H1 (cell line): ENCODE data around the gene BRSK2. TPM values are rescaled to one million over a fixed set of nuclear protein-coding genes. Genes with fewer than 3 reads are reported as not detected.

Source experiments
- CTCF ChIA-PET: fragments of 300-600 bp; sonication (Branson Sonifier 250); formaldehyde crosslinking; loops from one replicate; lab custom pipeline; 2021; ENCODE audit not compliant: partially characterized antibody; lab: Charles Lee
- POLR2A ChIA-PET: fragments of 300-600 bp; sonication (Branson Sonifier 250); formaldehyde crosslinking; loops from one replicate; lab custom pipeline; 2021; ENCODE audit warnings: inconsistent platforms; ENCODE audit not compliant: partially characterized antibody; lab: Charles Lee
- DNase-seq, 2 experiments: peaks; one replicate each; pipeline versions ENCODE4 v3.0.0 to v3.0.0-alpha.2; 2010 to 2022; ENCODE audit warnings: low spot score in 2 of 2, low read depth in 1 of 2, mixed read lengths in 1 of 2
- FAIRE-seq: peaks from 2 replicates; lab custom pipeline; 2011; peaks lifted over from hg19 to GRCh38; lab: Jason Lieb, UNC
- H2AFZ ChIP-seq: 2 replicates; pipeline ENCODE4 v1.8.1; 2012; ENCODE audit warnings: low read length, inconsistent platforms
- H2AK5ac ChIP-seq: 2 replicates; pipeline ENCODE4 v1.6.1; 2013; ENCODE audit warnings: low read depth, low read length
- H2BK120ac ChIP-seq: replicated peaks from 2 replicates; pipeline ENCODE3; 2013; ENCODE audit warnings: low read depth, low read length, inconsistent platforms
- H2BK12ac ChIP-seq: 2 replicates; pipeline ENCODE4 v1.6.1; 2013; ENCODE audit warnings: low read depth, low read length
- H2BK15ac ChIP-seq: 2 replicates; pipeline ENCODE4 v1.6.1; 2013; ENCODE audit warnings: low read length
- H2BK20ac ChIP-seq: 2 replicates; pipeline ENCODE4 v1.6.1; 2013; ENCODE audit warnings: low read length
- H2BK5ac ChIP-seq: 2 replicates; pipeline ENCODE4 v1.6.1; 2013; ENCODE audit warnings: low read depth, low read length
- H3K14ac ChIP-seq: 2 replicates; pipeline ENCODE4 v1.6.1; 2013; ENCODE audit warnings: inconsistent platforms; ENCODE audit not compliant: insufficient read length
- H3K18ac ChIP-seq: 2 replicates; pipeline ENCODE4 v1.6.1; 2013; ENCODE audit warnings: low read length; ENCODE audit errors: extremely low read depth
- H3K23ac ChIP-seq: 2 replicates; pipeline ENCODE4 v1.6.1; 2013; ENCODE audit warnings: inconsistent platforms; ENCODE audit not compliant: insufficient read length
- H3K23me2 ChIP-seq: 2 replicates; pipeline ENCODE4 v1.6.1; 2013; ENCODE audit warnings: low read depth, low read length
- H3K27ac ChIP-seq: 2 replicates; pipeline ENCODE4 v1.6.1; 2011; ENCODE audit warnings: low read depth, low read length, inconsistent platforms
- H3K27me3 ChIP-seq, 4 experiments: replicated peaks in 1 of 4; 1 replicate in 1 of 4; 2 replicates in 3 of 4; pipeline versions ENCODE4 v1.6.1 to v1.8.1; 2011 to 2013; ENCODE audit warnings: low read length in 3 of 4, mild to moderate bottlenecking in 3 of 4, inconsistent platforms in 2 of 4, mixed read lengths in 2 of 4, moderate library complexity in 1 of 4; ENCODE audit not compliant: control insufficient read depth in 3 of 4, insufficient read depth in 3 of 4; ENCODE audit errors: extremely low read depth in 1 of 4
- H3K36me3 ChIP-seq, 4 experiments: 2 replicates each; pipeline versions ENCODE4 v1.6.1 to v1.8.1; 2011 to 2013; ENCODE audit warnings: mild to moderate bottlenecking in 4 of 4, low read length in 3 of 4, moderate library complexity in 2 of 4, control low read depth in 1 of 4, inconsistent platforms in 1 of 4; ENCODE audit not compliant: insufficient read depth in 4 of 4, control insufficient read depth in 2 of 4
- H3K4ac ChIP-seq: replicated peaks from 2 replicates; pipeline ENCODE3; 2013; ENCODE audit warnings: low read length, low read depth, mixed read lengths, inconsistent platforms; ENCODE audit not compliant: insufficient read length
- H3K4me1 ChIP-seq, 4 experiments: replicated peaks in 1 of 4; 1 replicate in 1 of 4; 2 replicates in 3 of 4; pipeline versions ENCODE4 v1.6.1 to v1.8.1; 2011 to 2013; ENCODE audit warnings: low read length in 3 of 4, inconsistent platforms in 2 of 4, mixed read lengths in 1 of 4; ENCODE audit not compliant: insufficient read depth in 4 of 4, control insufficient read depth in 3 of 4
- H3K4me2 ChIP-seq, 2 experiments: 2 replicates each; pipeline versions ENCODE4 v1.6.1 to v1.8.1; 2011 to 2013; ENCODE audit warnings: low read depth in 2 of 2, low read length in 2 of 2, control low read depth in 1 of 2, inconsistent platforms in 1 of 2, mild to moderate bottlenecking in 1 of 2; ENCODE audit not compliant: insufficient read depth in 1 of 2
- H3K4me3 ChIP-seq, 4 experiments: fragments of 200-600, 300-600 bp in 1 of 4; sonication (generic), shearing (Covaris generic), sonication (Bioruptor Twin) in 1 of 4; 2 replicates each; pipeline versions ENCODE4 v1.5.1 to v1.8.1; 2011 to 2016; ENCODE audit warnings: low read length in 4 of 4, low read depth in 3 of 4, control low read depth in 2 of 4, inconsistent platforms in 2 of 4, mild to moderate bottlenecking in 2 of 4, mixed read lengths in 1 of 4, moderate library complexity in 1 of 4; ENCODE audit not compliant: insufficient read depth in 2 of 4; ENCODE audit errors: extremely low read depth in 1 of 4
- H3K56ac ChIP-seq: replicated peaks from 2 replicates; pipeline ENCODE3; 2013; ENCODE audit warnings: low read depth, mild to moderate bottlenecking, mixed read lengths, low read length, inconsistent platforms; ENCODE audit not compliant: insufficient read length
- H3K79me1 ChIP-seq: 2 replicates; pipeline ENCODE4 v1.6.1; 2013; ENCODE audit warnings: low read depth, low read length, control low read depth
- H3K79me2 ChIP-seq, 2 experiments: 2 replicates each; pipeline versions ENCODE4 v1.6.1 to v1.8.1; 2012 to 2013; ENCODE audit warnings: low read length in 2 of 2, mild to moderate bottlenecking in 2 of 2, inconsistent platforms in 1 of 2; ENCODE audit not compliant: insufficient read depth in 2 of 2, control insufficient read depth in 1 of 2
- H3K9ac ChIP-seq, 4 experiments: replicated peaks in 1 of 4; 1 replicate in 1 of 4; 2 replicates in 3 of 4; pipeline versions ENCODE4 v1.6.1 to v1.8.1; 2011 to 2013; ENCODE audit warnings: low read depth in 3 of 4, low read length in 3 of 4, control low read depth in 2 of 4, mild to moderate bottlenecking in 2 of 4, moderate library complexity in 2 of 4, inconsistent platforms in 1 of 4; ENCODE audit errors: extremely low read depth in 1 of 4
- H3K9me3 ChIP-seq, 2 experiments: 2 replicates each; pipeline versions ENCODE4 v1.6.1 to v1.8.1; 2012 to 2013; ENCODE audit warnings: mild to moderate bottlenecking in 2 of 2, moderate library complexity in 2 of 2, control low read depth in 1 of 2, inconsistent platforms in 1 of 2, low read depth in 1 of 2, low read length in 1 of 2, mixed read lengths in 1 of 2; ENCODE audit not compliant: insufficient read depth in 2 of 2
- H4K20me1 ChIP-seq, 2 experiments: replicated peaks in 1 of 2; 2 replicates each; pipeline versions ENCODE3 to v1.8.1; 2011 to 2013; ENCODE audit warnings: inconsistent platforms in 2 of 2, low read length in 2 of 2, mild to moderate bottlenecking in 1 of 2; ENCODE audit not compliant: insufficient read depth in 2 of 2, control insufficient read depth in 1 of 2
- H4K5ac ChIP-seq: 2 replicates; pipeline ENCODE4 v1.6.1; 2013; ENCODE audit warnings: low read length, low read depth, mixed read lengths, inconsistent platforms; ENCODE audit not compliant: insufficient read length
- H4K8ac ChIP-seq: 2 replicates; pipeline ENCODE4 v1.8.0; 2013; ENCODE audit warnings: mild to moderate bottlenecking, moderate library complexity, low read length, inconsistent platforms; ENCODE audit not compliant: insufficient read depth; ENCODE audit errors: extremely low read depth
- H4K91ac ChIP-seq: replicated peaks from 2 replicates; pipeline ENCODE3; 2013; ENCODE audit warnings: low read length, mixed read lengths, inconsistent platforms; ENCODE audit not compliant: insufficient read length
- BACH1 ChIP-seq: IDR thresholded peaks from 2 replicates; pipeline ENCODE4 v1.6.1; 2012; ENCODE audit warnings: low read length, improper control_type of control experiment
- CHD1 ChIP-seq: IDR thresholded peaks from 2 replicates; pipeline ENCODE4 v1.6.1; 2012; ENCODE audit warnings: low read depth, low read length, improper control_type of control experiment
- EGR1 ChIP-seq: IDR thresholded peaks from 2 replicates; pipeline ENCODE4 v1.6.1; 2011; ENCODE audit warnings: low read depth, low read length, borderline replicate concordance
- HDAC6 ChIP-seq: IDR thresholded peaks from one replicate; pipeline ENCODE4 v1.7.1; 2012; ENCODE audit warnings: low read depth, mild to moderate bottlenecking, inconsistent platforms, low read length, moderate library complexity
- JUN ChIP-seq: IDR thresholded peaks from 2 replicates; pipeline ENCODE4 v1.6.1; 2011; ENCODE audit warnings: low read depth, mild to moderate bottlenecking, improper control_type of control experiment, low read length
- MAFK ChIP-seq: IDR thresholded peaks from 2 replicates; pipeline ENCODE4 v1.6.1; 2012; ENCODE audit warnings: low read depth, mild to moderate bottlenecking, improper control_type of control experiment, low read length
- POU5F1 ChIP-seq: IDR thresholded peaks from 2 replicates; pipeline ENCODE4 v1.6.1; 2011; ENCODE audit warnings: low read depth, mild to moderate bottlenecking, low read length, moderate library complexity
- SIN3A ChIP-seq, 2 experiments: IDR thresholded peaks in 1 of 2; conservative IDR thresholded peaks in 1 of 2; 2 replicates each; pipeline ENCODE4 v1.6.1; 2011 to 2012; ENCODE audit warnings: low read length in 2 of 2, improper control_type of control experiment in 1 of 2, low read depth in 1 of 2, mild to moderate bottlenecking in 1 of 2
- SP2 ChIP-seq: IDR thresholded peaks from 2 replicates; pipeline ENCODE4 v1.6.1; 2012; ENCODE audit warnings: mild to moderate bottlenecking, low read length, inconsistent platforms
- TAF7 ChIP-seq: optimal IDR thresholded peaks from 2 replicates; pipeline ENCODE3; 2011; ENCODE audit warnings: low read depth, mild to moderate bottlenecking, inconsistent platforms, low read length, moderate library complexity, borderline replicate concordance
- TEAD4 ChIP-seq: IDR thresholded peaks from 2 replicates; pipeline ENCODE4 v1.6.1; 2012; ENCODE audit warnings: low read depth, low read length, inconsistent platforms, mixed read lengths
- ZNF274 ChIP-seq: IDR thresholded peaks from 2 replicates; pipeline ENCODE4 v1.7.0; 2012; ENCODE audit warnings: low read length, borderline replicate concordance; ENCODE audit errors: extremely low read depth
- WGBS, 2 experiments: shearing (Covaris generic) in 1 of 2; methylation state at CpG; one replicate each; pipeline versions ENCODE4 v1.1.6 to v1.1.7; 2013 to 2015; ENCODE audit warnings: low lambda C conversion rate in 2 of 2, mixed read lengths in 2 of 2, inconsistent platforms in 1 of 2, low coverage in 1 of 2, missing lambda C conversion rate in 1 of 2; ENCODE audit not compliant: insufficient replicate concordance in 2 of 2, insufficient coverage in 1 of 2, insufficient read length in 1 of 2; ENCODE audit errors: extremely low coverage in 1 of 2, missing lambda C conversion rate in 1 of 2; 5-methylcytosine and 5-hydroxymethylcytosine counted together
- polyA plus RNA-seq, 7 experiments: library from polyadenylated mRNA; depleted of rRNA in 3 of 7; stranded (reverse) in 5 of 7; unstranded in 2 of 7; fragments of >200 nt in 5 of 7; fragments of 200-250 nt in 2 of 7; gene quantifications; 1 replicate in 5 of 7; 2 replicates in 1 of 7; 4 replicates in 1 of 7; pipeline versions ENCODE4 v1.2.1 to v1.2.3, GENCODE V29; 2011 to 2013; ENCODE audit warnings: missing spikeins in 2 of 7, mixed read lengths in 2 of 7
- total RNA-seq: library from RNA; stranded (reverse); fragmentation: NEBNext Ultra II Directional; extraction: Animal tissue kit (Norgen Biotek cat#: 25700); gene quantifications from 2 replicates; pipeline ENCODE4 v1.2.1, GENCODE V29; 2021
- TF ChIP-seq, protein P1 (sequence below): IDR thresholded peaks from 2 replicates; pipeline ENCODE4 v1.6.1; 2012; ENCODE audit warnings: inconsistent platforms

Gene BRSK2
- total and polyA plus RNA-seq, 2 of the 8 experiments (the other 6 are each of a cell fraction or from before 2014, with no cell fraction given), result 17.3 to 27.1 TPM

DNA sequence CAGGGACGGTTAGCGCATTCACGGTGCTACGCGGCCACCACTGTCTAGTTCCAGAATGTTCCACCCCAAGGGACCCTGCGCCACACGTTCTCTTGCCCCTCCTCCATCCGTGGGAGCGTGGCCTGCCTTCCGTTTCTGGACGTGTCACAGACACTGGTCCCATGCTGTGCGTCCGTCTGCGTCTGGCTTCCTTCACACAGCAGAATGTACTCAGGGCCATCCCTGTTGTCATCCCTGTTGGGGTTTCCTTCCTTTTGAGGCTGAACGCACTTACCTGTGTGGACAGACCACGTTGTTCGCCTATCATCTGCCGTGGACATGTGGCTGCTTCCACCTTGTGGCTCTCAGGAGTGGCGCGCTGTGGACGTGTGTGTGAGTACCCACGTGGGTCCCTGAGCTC is 24.9 kb downstream of the BRSK2 start:
- no peak overlapping the region for H2BK15ac ChIP-seq
- WGBS, 2 experiments, result 90% methylated on average over 21 of the region's 22 CpGs; no CpG with 5 or more reads in 1 of the 2 experiments
- no peak overlapping the region for H4K8ac ChIP-seq
- peaks cover 45 to 66% of the 10 kb centered on the region in 2 experiments for H3K9me3 ChIP-seq
- no peak overlapping the region for H2AFZ ChIP-seq
- no peak overlapping the region for H3K56ac ChIP-seq
- DNase-seq, result no peak
- no peaks in the 10 kb centered on the region for H3K23me2 ChIP-seq
- no peak overlapping the region for H3K27ac ChIP-seq
- no peak overlapping the region for H3K14ac ChIP-seq
- H2BK120ac ChIP-seq, result no peak overlapping the region
- no peak overlapping the region for H2AK5ac ChIP-seq
- H3K23ac ChIP-seq, result no peak overlapping the region
- no peak overlapping the region for H2BK20ac ChIP-seq
- no peaks in the 10 kb centered on the region for H4K20me1 ChIP-seq
- FAIRE-seq, result no peak
- no peak overlapping the region for H4K5ac ChIP-seq
- ChIA-PET POLR2A (interaction anchor here (1.5 kb wide), 1 partner anchor 22 kb away, joined by 4 read pairs; no protein-coding TSS in a partner anchor), CTCF (no interaction called here)
- no peak overlapping the region for H3K4me3 ChIP-seq
- peaks cover 0 to 10% (median 0%) of the 10 kb centered on the region in 4 experiments; a peak in 2 of 8 replicates for H3K36me3 ChIP-seq
- peaks cover 0 to 13% of the 10 kb centered on the region in 2 experiments; a peak in 1 of 4 replicates for H3K79me2 ChIP-seq
- H3K79me1 ChIP-seq, result no peaks in the 10 kb centered on the region; the same call in 1 of the 2 replicates
- no peak overlapping the region for H2BK12ac ChIP-seq
- no peak overlapping the region for H3K18ac ChIP-seq
- H4K91ac ChIP-seq, result no peak overlapping the region
- H3K4me2 ChIP-seq, result no peak overlapping the region
- no peaks in the 10 kb centered on the region; a peak in 2 of 7 replicates for H3K4me1 ChIP-seq
- H2BK5ac ChIP-seq, result no peak overlapping the region
- H3K27me3 ChIP-seq, result no peaks in the 10 kb centered on the region
- H3K4ac ChIP-seq, result no peak overlapping the region
- H3K9ac ChIP-seq, result no peak overlapping the region
- TF ChIP-seq SP2 (no peak), CHD1 (no peak), POU5F1 (no peak), BACH1 (no peak), MAFK (no peak), SIN3A (conservative IDR thresholded peaks at IDR 0.05 in 1 of 2, IDR thresholded peaks at IDR 0.05 in 1 of 2; ENCODE audit: low read depth in 1 of 2, low read length in 2 of 2) (no peak), TEAD4 (no peak), ZNF274 (no peak), TAF7 (no peak), EGR1 (no peak), HDAC6 (no peak), JUN (no peak)
- TF ChIP-seq, protein P1, sequence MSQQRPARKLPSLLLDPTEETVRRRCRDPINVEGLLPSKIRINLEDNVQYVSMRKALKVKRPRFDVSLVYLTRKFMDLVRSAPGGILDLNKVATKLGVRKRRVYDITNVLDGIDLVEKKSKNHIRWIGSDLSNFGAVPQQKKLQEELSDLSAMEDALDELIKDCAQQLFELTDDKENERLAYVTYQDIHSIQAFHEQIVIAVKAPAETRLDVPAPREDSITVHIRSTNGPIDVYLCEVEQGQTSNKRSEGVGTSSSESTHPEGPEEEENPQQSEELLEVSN, result no peak
